ENCODE measurements around the gene GTF3C1. TPM values are rescaled to one million over a fixed set of nuclear protein-coding genes. Genes with fewer than 3 reads are reported as not detected.
"Not testable (repeated sequence)": the region's sequence is repeated elsewhere in the genome, so short reads cannot be mapped to it uniquely, and the experiment has no call there.

Gene GTF3C1
- total and polyA plus RNA-seq, 2 of the 13 experiments (the other 11 are each of a cell fraction or from before 2014, with no cell fraction given): 29.2 to 72.7 TPM

GRCh38 chr16:27571433-27572326 lies 22.0 kb upstream of the GTF3C1 start (continued):
- TF ChIP-seq ZNF687 (CRISPR knock-in tag; IDR thresholded peaks at IDR 0.05): 0 out of 2 replicates have a peak, but pooled peaks have one; percentile 11

- in situ Hi-C loops (cut with HindIII; ENCODE audit: extremely low pct_ligation_motif_present, low pct_unique_long_range_greater_than_20kb); H3K4me1 ChIP-seq (ENCODE audit: insufficient read depth, low read length); H4K20me1 ChIP-seq (ENCODE audit: insufficient read depth, low read length); POLR2A ChIA-PET; intact Hi-C loops (cut with micrococcal nuclease; ENCODE audit: unreplicated experiment); H3K27me3 ChIP-seq (ENCODE audit: control insufficient read depth in 1 of 2, insufficient read depth in 2 of 2, low read length in 2 of 2); BruUV-seq (replicated peaks); H3K4me3 ChIP-seq (replicated peaks in 1 of 3; ENCODE audit: insufficient read depth in 1 of 3, low read depth in 2 of 3, low read length in 3 of 3); H3K9me3 ChIP-seq (ENCODE audit: low read length); H3K79me2 ChIP-seq (ENCODE audit: insufficient read depth, low read length); CTCF ChIA-PET (ENCODE audit: low intra/inter-chr PET ratio, low total read pairs); H3K36me3 ChIP-seq (replicated peaks in 1 of 2; ENCODE audit: control insufficient read depth in 1 of 2, insufficient read depth in 2 of 2, low read length in 2 of 2); H3K4me2 ChIP-seq (ENCODE audit: low read depth, low read length); DNase-seq (ENCODE audit: low spot score); H3K27ac ChIP-seq (ENCODE audit: extremely low read length, insufficient read depth, low read length); H2AFZ ChIP-seq (ENCODE audit: low read length); FAIRE-seq; ATAC-seq; H3K9ac ChIP-seq (ENCODE audit: insufficient read depth, low read depth, low read length): not testable (repeated sequence)
- WGBS (ENCODE audit: low lambda C conversion rate): 94% methylated on average over 8 of the region's 8 CpGs
These were observed 21.3 kb upstream of the GTF3C1 start for GRCh38 chr16:27570986-27571385.

Measured in HepG2 (cell line).